Endodermal cell (in vitro differentiated cells): ENCODE data around the gene SNX30. TPM values are rescaled to one million over a fixed set of nuclear protein-coding genes. Genes with fewer than 3 reads are reported as not detected.

Experiments used
- DNase-seq: peaks from one replicate; pipeline ENCODE4 v3.0.0-alpha.2; 2017
- H3K27ac ChIP-seq: 2 replicates; pipeline ENCODE4 v1.5.1; 2013; ENCODE audit warnings: mild to moderate bottlenecking, low read depth, low read length, moderate library complexity
- H3K27me3 ChIP-seq: 2 replicates; pipeline ENCODE4 v1.6.1; 2013; ENCODE audit warnings: mild to moderate bottlenecking, low read length, moderate library complexity; ENCODE audit not compliant: insufficient read depth, control insufficient read depth, poor library complexity, severe bottlenecking
- H3K36me3 ChIP-seq: 2 replicates; pipeline ENCODE4 v1.7.0; 2013; ENCODE audit warnings: mild to moderate bottlenecking, low read length, moderate library complexity; ENCODE audit not compliant: control insufficient read depth, insufficient read depth
- H3K4me1 ChIP-seq: one replicate; pipeline ENCODE4 v1.7.0; 2013; ENCODE audit warnings: low read length; ENCODE audit not compliant: control insufficient read depth, insufficient read depth
- H3K4me3 ChIP-seq: 2 replicates; pipeline ENCODE4 v1.5.1; 2013; ENCODE audit warnings: mild to moderate bottlenecking, low read length, moderate library complexity
- H3K9ac ChIP-seq: 2 replicates; pipeline ENCODE4 v1.6.1; 2013; ENCODE audit warnings: mild to moderate bottlenecking, low read length, moderate library complexity; ENCODE audit not compliant: poor library complexity, severe bottlenecking; ENCODE audit errors: extremely low read depth
- H3K9me3 ChIP-seq: 2 replicates; pipeline ENCODE4 v1.6.1; 2013; ENCODE audit warnings: mild to moderate bottlenecking, low read length, moderate library complexity; ENCODE audit not compliant: control insufficient read depth
- H3K27ac Mint-ChIP-seq: 2 replicates; pipeline ENCODE4 v1.8.0; 2020; ENCODE audit warnings: mixed read lengths
- H3K27me3 Mint-ChIP-seq: 2 replicates; pipeline ENCODE4 v1.8.0; 2021; ENCODE audit warnings: mild to moderate bottlenecking, mixed read lengths; ENCODE audit not compliant: insufficient read depth
- H3K36me3 Mint-ChIP-seq: 2 replicates; pipeline ENCODE4 v1.8.0; 2020; ENCODE audit warnings: low read depth, mixed read lengths
- H3K4me1 Mint-ChIP-seq: 2 replicates; pipeline ENCODE4 v1.8.0; 2020; ENCODE audit warnings: mixed read lengths
- H3K4me3 Mint-ChIP-seq: 2 replicates; pipeline ENCODE4 v1.8.0; 2020; ENCODE audit warnings: mild to moderate bottlenecking, moderate library complexity, mixed read lengths
- H3K9me3 Mint-ChIP-seq: 2 replicates; pipeline ENCODE4 v1.8.0; 2020; ENCODE audit warnings: mild to moderate bottlenecking, mixed read lengths
- WGBS, 2 experiments: methylation state at CpG; one replicate each; pipeline versions ENCODE4 v1.1.5 to v1.1.7; 2013; ENCODE audit warnings: missing lambda C conversion rate in 2 of 2, mixed read lengths in 1 of 2; ENCODE audit not compliant: insufficient coverage in 1 of 2, insufficient read length in 1 of 2; 5-methylcytosine and 5-hydroxymethylcytosine counted together
- total RNA-seq, 2 donors: library from RNA; stranded (reverse); fragmentation: NEBNext Ultra II Directional in 1 of 2; extraction: Animal tissue kit (Norgen Biotek cat#: 25700) in 1 of 2; gene quantifications; 2 replicates in 1 of 2; 3 replicates in 1 of 2; pipeline ENCODE4 v1.2.1, GENCODE V29; 2021
- TF ChIP-seq, protein P1 (sequence below): fragments of 200-600 bp; sonication (generic); conservative IDR thresholded peaks from 2 replicates; pipeline ENCODE4 v1.5.0; 2021; ENCODE audit warnings: antibody characterized with exemption, mild to moderate bottlenecking

The SNX30 gene
- total RNA-seq, 2 donors from 2014 or later = 11.8 to 14.8 TPM

DNA sequence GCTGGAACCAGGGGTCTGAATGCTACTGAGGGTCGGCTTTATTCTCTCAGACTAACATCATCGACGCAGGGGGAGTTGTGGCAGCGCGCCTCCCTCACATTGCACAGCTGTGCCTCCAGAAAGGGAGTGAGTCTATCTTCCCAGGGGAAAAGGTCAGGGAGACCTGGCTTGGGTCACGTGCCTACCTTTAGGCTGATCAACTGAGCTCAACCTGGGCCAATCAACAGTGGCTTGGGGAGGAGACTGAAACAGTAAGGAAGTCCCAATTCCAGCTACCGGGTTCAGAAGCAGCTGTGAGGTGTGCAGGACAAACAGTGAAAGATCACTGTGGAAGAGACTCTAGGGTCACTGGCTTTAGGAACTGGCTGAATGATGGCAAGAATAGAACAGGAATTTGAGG, 14.3 kb downstream of the SNX30 start:
- peak; percentile 77 for DNase-seq
- no peaks in the 10 kb centered on the region for H3K36me3 ChIP-seq
- Mint-ChIP-seq H3K36me3 (peaks cover 8% of the 10 kb centered on the region), H3K9me3 (peaks cover 7% of the 10 kb centered on the region), H3K4me3 (no peak overlapping the region), H3K27ac (no peak overlapping the region), H3K27me3 (no peaks in the 10 kb centered on the region), H3K4me1 (peaks cover 28% of the 10 kb centered on the region)
- 82 to 85% methylated on average over 7 of the region's 7 CpGs for WGBS, 2 experiments
- peaks cover 10% of the 10 kb centered on the region for H3K9me3 ChIP-seq
- TF ChIP-seq, protein P1, sequence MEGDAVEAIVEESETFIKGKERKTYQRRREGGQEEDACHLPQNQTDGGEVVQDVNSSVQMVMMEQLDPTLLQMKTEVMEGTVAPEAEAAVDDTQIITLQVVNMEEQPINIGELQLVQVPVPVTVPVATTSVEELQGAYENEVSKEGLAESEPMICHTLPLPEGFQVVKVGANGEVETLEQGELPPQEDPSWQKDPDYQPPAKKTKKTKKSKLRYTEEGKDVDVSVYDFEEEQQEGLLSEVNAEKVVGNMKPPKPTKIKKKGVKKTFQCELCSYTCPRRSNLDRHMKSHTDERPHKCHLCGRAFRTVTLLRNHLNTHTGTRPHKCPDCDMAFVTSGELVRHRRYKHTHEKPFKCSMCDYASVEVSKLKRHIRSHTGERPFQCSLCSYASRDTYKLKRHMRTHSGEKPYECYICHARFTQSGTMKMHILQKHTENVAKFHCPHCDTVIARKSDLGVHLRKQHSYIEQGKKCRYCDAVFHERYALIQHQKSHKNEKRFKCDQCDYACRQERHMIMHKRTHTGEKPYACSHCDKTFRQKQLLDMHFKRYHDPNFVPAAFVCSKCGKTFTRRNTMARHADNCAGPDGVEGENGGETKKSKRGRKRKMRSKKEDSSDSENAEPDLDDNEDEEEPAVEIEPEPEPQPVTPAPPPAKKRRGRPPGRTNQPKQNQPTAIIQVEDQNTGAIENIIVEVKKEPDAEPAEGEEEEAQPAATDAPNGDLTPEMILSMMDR = no peak
- no peak overlapping the region for H3K4me3 ChIP-seq
- no peaks in the 10 kb centered on the region for H3K27me3 ChIP-seq
- H3K9ac ChIP-seq = no peak overlapping the region
- H3K4me1 ChIP-seq = peaks cover 3% of the 10 kb centered on the region
- H3K27ac ChIP-seq = no peak overlapping the region

DNA sequence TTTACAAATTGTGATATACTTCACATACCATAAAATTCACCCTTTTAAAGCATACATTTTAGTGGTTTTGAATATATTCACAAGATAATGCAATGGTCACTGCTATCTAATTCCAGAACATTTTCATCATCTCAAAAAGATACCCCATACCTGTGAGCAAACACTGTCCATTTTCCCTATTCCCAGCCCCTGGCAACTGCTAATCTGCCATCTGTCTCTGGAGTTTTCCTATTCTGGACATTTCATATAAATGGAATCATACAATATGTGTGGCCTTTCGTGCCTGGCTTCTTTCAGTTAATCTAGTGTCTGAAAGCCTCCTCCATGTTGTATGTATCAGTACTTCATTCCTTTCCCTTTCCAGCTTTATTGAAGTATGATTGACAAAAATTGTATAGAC, 14.7 kb downstream of the SNX30 start:
- Mint-ChIP-seq H3K4me3 (no peak overlapping the region), H3K27me3 (no peaks in the 10 kb centered on the region), H3K4me1 (peaks cover 28% of the 10 kb centered on the region), H3K9me3 (peaks cover 7% of the 10 kb centered on the region), H3K36me3 (peaks cover 8% of the 10 kb centered on the region), H3K27ac (no peak overlapping the region)
- 100% methylated on average over 1 of the region's 1 CpG; no CpG with 5 or more reads in 1 of the 2 experiments for WGBS, 2 experiments
- H3K9me3 ChIP-seq = peaks cover 10% of the 10 kb centered on the region
- no peaks in the 10 kb centered on the region for H3K27me3 ChIP-seq
- no peak overlapping the region for H3K9ac ChIP-seq
- no peak overlapping the region for H3K4me3 ChIP-seq
- no peaks in the 10 kb centered on the region for H3K36me3 ChIP-seq
- no peak for DNase-seq
- peaks cover 3% of the 10 kb centered on the region for H3K4me1 ChIP-seq
- TF ChIP-seq, protein P1 = no peak
- H3K27ac ChIP-seq = no peak overlapping the region

DNA sequence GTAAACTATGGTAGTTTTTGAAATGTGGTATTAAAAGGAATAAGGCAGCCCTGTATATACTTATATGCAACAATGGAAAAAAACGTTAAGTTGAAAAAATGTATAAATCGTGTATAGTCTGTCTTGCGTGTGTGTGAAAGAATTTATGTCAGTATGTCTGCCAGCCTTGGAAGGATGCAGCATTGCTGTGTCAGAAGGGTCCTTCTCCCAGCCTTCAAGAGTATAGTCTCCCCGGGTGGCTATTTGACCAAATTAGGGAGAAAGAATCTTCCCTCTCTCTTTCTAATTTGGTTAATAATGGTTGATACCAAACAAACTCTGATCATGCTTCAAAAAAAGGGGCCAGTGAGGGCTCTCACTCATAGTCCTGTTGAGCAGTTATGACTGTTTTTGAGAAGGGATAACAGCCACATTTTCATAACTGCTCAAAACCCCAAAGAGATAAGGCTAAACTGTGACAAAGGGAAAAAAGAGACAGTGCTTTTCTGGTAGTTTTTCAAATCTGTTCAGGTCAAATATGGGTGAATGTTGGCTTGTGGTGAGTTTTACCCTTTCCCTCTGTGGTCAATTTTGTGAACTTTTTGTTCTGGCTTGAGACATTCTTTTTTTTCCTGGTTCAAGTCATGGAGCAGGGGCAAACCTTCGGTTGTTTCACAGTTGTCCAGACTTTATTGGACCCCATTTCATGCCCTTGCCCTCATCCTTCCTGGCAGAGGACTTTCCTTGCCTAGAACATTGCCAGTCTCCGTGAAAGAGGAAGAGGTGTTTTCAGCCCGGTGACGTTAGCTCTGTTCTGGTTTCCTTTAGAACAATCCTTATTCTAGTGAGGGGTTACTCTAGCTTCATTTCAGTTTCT, 21.0 kb downstream of the SNX30 start:
- TF ChIP-seq, protein P1 = no peak
- Mint-ChIP-seq H3K9me3 (peaks cover under 1% of the 10 kb centered on the region), H3K4me1 (peaks cover 37% of the 10 kb centered on the region), H3K36me3 (peaks cover 6% of the 10 kb centered on the region), H3K27ac (peak overlapping the region; percentile 14), H3K27me3 (no peaks in the 10 kb centered on the region), H3K4me3 (no peak overlapping the region)
- no peak for DNase-seq
- no peaks in the 10 kb centered on the region for H3K36me3 ChIP-seq
- no peak overlapping the region for H3K9ac ChIP-seq
- H3K27me3 ChIP-seq = no peaks in the 10 kb centered on the region
- 78 to 80% methylated on average over 1 to 8 of the region's 8 CpGs for WGBS, 2 experiments
- peaks cover 16% of the 10 kb centered on the region for H3K4me1 ChIP-seq
- no peak overlapping the region for H3K27ac ChIP-seq
- H3K9me3 ChIP-seq = peaks cover 2% of the 10 kb centered on the region
- H3K4me3 ChIP-seq = no peak overlapping the region
